ENCODE results near the gene OSER1.
"Not testable (repeated sequence)": the region's sequence is repeated elsewhere in the genome, so short reads cannot be mapped to it uniquely, and the experiment has no call there.

Gene OSER1

GRCh38 chr20:44200983-44201382 lies 9.6 kb downstream of the OSER1 start:
- DNase-seq (ENCODE audit: low read depth in 2 of 2), result no peak

GRCh38 chr20:44200371-44200770 lies 10.2 kb downstream of the OSER1 start:
- DNase-seq (ENCODE audit: low read depth in 2 of 2), result no peak

- no peak for DNase-seq (ENCODE audit: low read depth in 2 of 2)
Observed at GRCh38 chr20:44199877-44200276, 10.7 kb downstream of the OSER1 start.

GRCh38 chr20:44198872-44199271 lies 11.7 kb downstream of the OSER1 start:
- DNase-seq (ENCODE audit: low read depth in 2 of 2), result peak in 1 of 2 donors; percentile 18

- no peak for DNase-seq (ENCODE audit: low read depth in 2 of 2)
Observed at GRCh38 chr20:44196271-44196670, 14.3 kb downstream of the OSER1 start.

GRCh38 chr20:44195605-44196004 lies 15.0 kb downstream of the OSER1 start:
- DNase-seq (ENCODE audit: low read depth in 2 of 2), result no peak

- no peak for DNase-seq (ENCODE audit: low read depth in 2 of 2)
Observed at GRCh38 chr20:44193801-44194200, 16.8 kb downstream of the OSER1 start.

- not testable (repeated sequence) for DNase-seq (ENCODE audit: low read depth in 2 of 2)
Observed at GRCh38 chr20:44191640-44192039, 18.9 kb downstream of the OSER1 start.

- peak in 1 of 2 donors; percentile 16 for DNase-seq (ENCODE audit: low read depth in 2 of 2)
Observed at GRCh38 chr20:44190197-44190852, 20.2 kb downstream of the OSER1 start.

GRCh38 chr20:44188752-44189151 lies 21.8 kb downstream of the OSER1 start:
- no peak for DNase-seq (ENCODE audit: low read depth in 2 of 2)

GRCh38 chr20:44187772-44188709 lies 22.5 kb downstream of the OSER1 start:
- DNase-seq (ENCODE audit: low read depth in 2 of 2), result no peak

- DNase-seq (ENCODE audit: low read depth in 2 of 2), result no peak
Observed at GRCh38 chr20:44187054-44187771, 23.4 kb downstream of the OSER1 start, which contains the start of gene JPH2. Gene JPH2 (minus strand): TSS chr20:44187188. CDS start chr20:44186705, 483 bp downstream.

- no peak for DNase-seq (ENCODE audit: low read depth in 2 of 2)
Observed at GRCh38 chr20:44186674-44187053, 23.9 kb downstream of the OSER1 start.

GRCh38 chr20:44186201-44186600 lies 24.4 kb downstream of the OSER1 start:
- DNase-seq (ENCODE audit: low read depth in 2 of 2), result no peak

GRCh38 chr20:44185574-44185973 lies 25.0 kb downstream of the OSER1 start:
- no peak for DNase-seq (ENCODE audit: low read depth in 2 of 2)

GRCh38 chr20:44183282-44183681 lies 27.3 kb downstream of the OSER1 start:
- DNase-seq (ENCODE audit: low read depth in 2 of 2), result no peak

GRCh38 chr20:44182863-44183262 lies 27.7 kb downstream of the OSER1 start:
- DNase-seq (ENCODE audit: low read depth in 2 of 2), result no peak

GRCh38 chr20:44182135-44182765 lies 28.3 kb downstream of the OSER1 start:
- DNase-seq (ENCODE audit: low read depth in 2 of 2), result no peak

GRCh38 chr20:44181611-44182010 lies 29.0 kb downstream of the OSER1 start:
- DNase-seq (ENCODE audit: low read depth in 2 of 2), result no peak

GRCh38 chr20:44180814-44181213 lies 29.8 kb downstream of the OSER1 start:
- DNase-seq (ENCODE audit: low read depth in 2 of 2), result no peak

GRCh38 chr20:44176833-44177534 lies 33.6 kb downstream of the OSER1 start:
- DNase-seq (ENCODE audit: low read depth in 2 of 2), result no peak

Data from stimulated activated CD8-positive, alpha-beta memory T cell treated with anti-CD3 and anti-CD28 coated beads, Interleukin-15, amount 100 ng/mL, for 48 hours (primary cell).